Ishikawa (cell line): ENCODE measurements around the gene DNAJC22.
A peak's percentile ranks its signal among the peaks of the same experiment; 100 is the strongest.

ENCODE experiments used
- EP300 ChIP-seq: IDR thresholded peaks from 2 replicates; pipeline ENCODE4 v1.6.1; 2012; ENCODE audit warnings: borderline replicate concordance
- TCF12 ChIP-seq: IDR thresholded peaks from 2 replicates; pipeline ENCODE4 v1.6.1; 2012; ENCODE audit warnings: low read depth
- USF1 ChIP-seq: IDR thresholded peaks from 2 replicates; pipeline ENCODE4 v1.6.1; 2012
- YY1 ChIP-seq: IDR thresholded peaks from 2 replicates; pipeline ENCODE4 v1.6.1; 2012; ENCODE audit warnings: low read depth
- ZBTB7A ChIP-seq: IDR thresholded peaks from 2 replicates; pipeline ENCODE4 v1.6.1; 2012; ENCODE audit warnings: low read depth
- TF ChIP-seq, protein P1 (sequence below): IDR thresholded peaks from 2 replicates; pipeline ENCODE4 v1.6.1; 2012

DNA sequence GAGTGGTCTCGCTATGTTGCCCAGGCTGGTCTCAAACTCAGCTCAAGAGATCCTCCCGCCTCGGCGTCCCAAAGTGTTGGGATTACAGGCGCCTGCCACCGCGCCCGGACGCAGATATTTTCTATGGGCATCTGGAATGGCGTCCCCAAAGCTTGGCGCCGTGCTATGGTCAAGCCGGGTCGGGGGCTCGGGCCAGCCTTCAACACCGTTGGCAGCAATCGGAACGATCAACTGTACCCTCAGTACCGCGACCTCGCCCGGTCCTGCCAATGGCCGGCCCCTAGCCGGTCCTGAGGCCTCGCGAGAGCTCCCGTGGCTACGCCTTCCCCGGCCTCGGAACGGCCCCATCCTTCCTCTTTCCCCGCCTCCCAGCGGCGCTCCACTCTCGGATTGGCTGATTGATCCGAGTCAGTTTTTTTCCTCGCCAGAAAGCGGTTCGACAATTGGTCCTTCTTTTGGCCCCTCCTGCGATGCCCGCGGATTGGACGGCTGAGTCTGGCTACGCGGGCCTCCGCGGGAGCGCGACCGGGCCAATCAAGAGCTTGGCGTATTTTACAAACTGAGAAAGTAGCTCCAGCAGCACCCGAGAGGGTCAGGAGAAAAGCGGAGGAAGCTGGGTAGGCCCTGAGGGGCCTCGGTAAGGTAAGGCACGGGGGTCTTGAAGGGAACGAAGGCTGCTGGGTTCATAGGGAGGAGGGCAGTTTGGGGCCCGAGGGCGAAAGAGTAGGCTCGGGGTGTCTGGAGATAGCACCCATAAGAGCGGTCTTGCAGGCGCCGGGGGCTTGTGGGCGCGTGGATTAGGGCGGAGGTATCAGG, 23.8 kb upstream of the DNAJC22 start, which contains the start of gene TROAP:
- TF ChIP-seq USF1, result no peak
- peak; percentile 45; the same call in 1 of the 2 replicates for TF ChIP-seq TCF12
- TF ChIP-seq YY1, result peak; percentile 87
- TF ChIP-seq EP300, result no peak
- TF ChIP-seq, protein P1, sequence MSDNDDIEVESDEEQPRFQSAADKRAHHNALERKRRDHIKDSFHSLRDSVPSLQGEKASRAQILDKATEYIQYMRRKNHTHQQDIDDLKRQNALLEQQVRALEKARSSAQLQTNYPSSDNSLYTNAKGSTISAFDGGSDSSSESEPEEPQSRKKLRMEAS, result peak; percentile 36; the same call in 1 of the 2 replicates
- TF ChIP-seq ZBTB7A, result no peak
